RWPE2 (cell line): Measurements from ENCODE around the gene EPS15.

Experiments used
- ATAC-seq: fragments of 200-7000 bp; cut with Tn5 transposase; 3 replicates; pipeline ENCODE4 v1.9.1; 2021; ENCODE audit warnings: low read depth
- DNase-seq: peaks from one replicate; pipeline ENCODE4 v3.0.0-alpha.2; 2020; ENCODE audit warnings: low spot score
- H3K27ac ChIP-seq: fragments of 450-650 bp; 2 replicates; pipeline ENCODE4 v1.5.1; 2017; ENCODE audit warnings: mild to moderate bottlenecking; ENCODE audit not compliant: poor library complexity, severe bottlenecking
- H3K27me3 ChIP-seq: fragments of 250-450 bp; sonication (Bioruptor Pico); 2 replicates; pipeline ENCODE4 v1.5.1; 2021; ENCODE audit warnings: mild to moderate bottlenecking, moderate library complexity; ENCODE audit not compliant: insufficient read depth, poor library complexity, severe bottlenecking
- H3K36me3 ChIP-seq: fragments of 250-450 bp; sonication (Bioruptor Pico); 2 replicates; pipeline ENCODE4 v1.5.1; 2020; ENCODE audit warnings: low read depth, mild to moderate bottlenecking, moderate library complexity
- H3K4me1 ChIP-seq: fragments of 250-450 bp; sonication (Bioruptor Pico); 2 replicates; pipeline ENCODE4 v1.5.1; 2021; ENCODE audit warnings: mild to moderate bottlenecking, moderate library complexity; ENCODE audit not compliant: insufficient read depth, poor library complexity, severe bottlenecking
- H3K4me3 ChIP-seq: fragments of 250-450 bp; sonication (Bioruptor Pico); 2 replicates; pipeline ENCODE4 v1.5.1; 2021; ENCODE audit warnings: mild to moderate bottlenecking, moderate library complexity; ENCODE audit not compliant: severe bottlenecking
- H3K9me3 ChIP-seq: fragments of 250-450 bp; sonication (Bioruptor Pico); 2 replicates; pipeline ENCODE4 v1.5.1; 2021; ENCODE audit warnings: mild to moderate bottlenecking, moderate library complexity; ENCODE audit not compliant: severe bottlenecking
- CTCF ChIP-seq: fragments of 450-650 bp; IDR thresholded peaks from one replicate; pipeline ENCODE4 v1.5.1; 2017; ENCODE audit warnings: mild to moderate bottlenecking, moderate library complexity; ENCODE audit not compliant: poor library complexity, severe bottlenecking

EPS15 gene

GRCh38 chr1:51517361-51518032 is 1.6 kb downstream of the EPS15 start:
- H3K27me3 ChIP-seq, result no peaks in the 10 kb centered on the region
- no peaks in the 10 kb centered on the region for H3K9me3 ChIP-seq
- H3K4me1 ChIP-seq, result peaks cover 28% of the 10 kb centered on the region
- H3K36me3 ChIP-seq, result no peaks in the 10 kb centered on the region
- DNase-seq (no peak), ATAC-seq (no peak; the same call in 2 of the 3 replicates)
- peak overlapping the region; percentile 100 for H3K4me3 ChIP-seq
- no peak for TF ChIP-seq CTCF
- H3K27ac ChIP-seq, result peak overlapping the region; percentile 78

GRCh38 chr1:51516649-51517158 is 2.4 kb downstream of the EPS15 start:
- Histone ChIP-seq H3K4me3 (no peak overlapping the region), H3K27ac (peak overlapping the region; percentile 78), H3K36me3 (no peaks in the 10 kb centered on the region), H3K4me1 (peaks cover 28% of the 10 kb centered on the region), H3K9me3 (no peaks in the 10 kb centered on the region), H3K27me3 (no peaks in the 10 kb centered on the region)
- no peak for DNase-seq
- ATAC-seq, result no peak
- no peak for TF ChIP-seq CTCF

- Histone ChIP-seq H3K27ac (peak overlapping the region; percentile 78), H3K27me3 (no peaks in the 10 kb centered on the region), H3K9me3 (no peaks in the 10 kb centered on the region), H3K36me3 (no peaks in the 10 kb centered on the region), H3K4me3 (no peak overlapping the region), H3K4me1 (peaks cover 28% of the 10 kb centered on the region)
- no peak for ATAC-seq
- DNase-seq, result no peak
- TF ChIP-seq CTCF, result no peak
These were observed 3.0 kb downstream of the EPS15 start for GRCh38 chr1:51515982-51516648.

GRCh38 chr1:51515312-51515960 is 3.6 kb downstream of the EPS15 start:
- Histone ChIP-seq H3K27me3 (no peaks in the 10 kb centered on the region), H3K4me3 (no peak overlapping the region), H3K9me3 (no peaks in the 10 kb centered on the region), H3K27ac (peak overlapping the region; percentile 78), H3K4me1 (peaks cover 28% of the 10 kb centered on the region), H3K36me3 (no peaks in the 10 kb centered on the region)
- no peak for ATAC-seq
- DNase-seq, result no peak
- TF ChIP-seq CTCF, result no peak
